GM18867 (cell line): ENCODE measurements around the gene SNX9.
"Not testable (repeated sequence)": the region's sequence is repeated elsewhere in the genome, so short reads cannot be mapped to it uniquely, and the experiment has no call there.

Experiments
- ATAC-seq: cut with Tn5 transposase; IDR thresholded peaks from one replicate; pipeline ENCODE4 v1.9.1; 2021; ENCODE audit warnings: mild to moderate bottlenecking, moderate library complexity; ENCODE audit not compliant: unreplicated experiment

The SNX9 gene

GRCh38 chr6:157909282-157909664, 86.2 kb downstream of the SNX9 start:
- ATAC-seq: no peak

GRCh38 chr6:157911278-157911677, 88.2 kb downstream of the SNX9 start:
- ATAC-seq: no peak

DNA sequence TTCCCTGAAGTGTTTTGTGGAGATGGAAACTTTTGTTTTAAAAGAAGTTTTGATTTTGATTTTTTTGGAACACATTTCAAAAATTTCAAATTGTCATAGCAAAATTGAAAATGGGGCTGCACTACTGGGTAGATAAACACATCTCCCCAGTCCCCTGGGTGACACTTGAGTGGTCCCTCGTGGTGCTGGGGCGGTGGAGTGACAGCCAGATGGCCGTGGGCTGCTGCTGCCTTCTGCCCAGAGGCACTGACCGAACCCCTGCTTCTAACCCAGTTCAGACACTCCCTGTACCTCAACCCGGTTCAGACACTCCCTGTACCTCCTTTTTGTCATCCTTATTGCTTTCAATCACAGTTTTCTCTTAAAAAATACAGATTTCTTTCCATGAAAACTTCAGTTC, 88.7 kb downstream of the SNX9 start:
- no peak for ATAC-seq

DNA sequence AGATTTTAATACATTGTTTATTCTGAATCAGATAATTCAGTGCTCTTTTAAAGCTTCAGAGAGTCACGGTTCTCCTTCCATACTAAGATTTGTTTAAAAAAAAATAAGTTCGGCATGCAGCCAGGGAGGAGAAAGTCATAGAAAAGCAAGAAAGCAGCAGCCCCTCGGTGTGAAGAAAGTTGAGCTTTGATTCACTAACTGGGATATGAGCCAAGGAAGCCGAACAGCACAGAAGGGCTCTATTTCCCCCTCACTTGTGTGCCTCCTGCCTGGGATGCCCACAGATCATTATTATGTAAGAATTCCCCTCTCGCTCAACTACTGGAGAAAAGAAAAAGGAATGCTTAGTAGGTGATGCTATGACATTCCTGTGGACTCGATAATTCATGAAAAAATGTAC, 89.3 kb downstream of the SNX9 start:
- ATAC-seq: no peak

DNA sequence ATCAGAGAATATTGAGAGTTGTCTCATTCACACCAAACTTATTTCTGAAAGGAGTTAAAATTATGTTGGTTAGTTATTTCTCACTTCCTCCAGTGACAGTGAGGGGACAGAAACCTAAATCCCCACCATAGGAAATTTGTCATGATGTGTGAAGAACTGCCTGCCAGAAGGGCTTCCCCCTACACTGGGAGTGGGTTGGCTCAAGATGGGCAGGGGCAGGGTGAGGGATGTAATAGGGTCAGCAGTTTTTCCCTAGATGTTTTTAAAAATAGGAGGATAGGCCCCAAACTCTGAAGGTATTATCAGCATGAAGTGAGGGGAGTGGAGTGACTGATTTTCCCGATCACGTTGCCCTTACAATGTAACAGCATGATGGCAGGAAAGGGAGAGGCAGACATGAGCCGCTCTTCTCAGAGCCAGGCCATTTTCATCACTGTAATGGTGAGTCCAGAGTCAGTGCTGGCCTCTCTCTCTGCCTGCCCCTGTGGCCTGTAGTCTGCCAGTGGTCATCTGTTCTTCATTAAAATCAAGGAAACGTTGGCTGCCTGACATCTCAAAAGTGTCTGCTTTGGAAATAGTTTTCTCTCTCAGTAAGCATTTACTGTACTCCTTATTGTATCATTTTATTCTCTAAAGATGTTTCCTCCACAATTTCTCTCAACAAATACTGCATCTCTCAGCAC, 98.8 kb downstream of the SNX9 start:
- no peak for ATAC-seq

DNA sequence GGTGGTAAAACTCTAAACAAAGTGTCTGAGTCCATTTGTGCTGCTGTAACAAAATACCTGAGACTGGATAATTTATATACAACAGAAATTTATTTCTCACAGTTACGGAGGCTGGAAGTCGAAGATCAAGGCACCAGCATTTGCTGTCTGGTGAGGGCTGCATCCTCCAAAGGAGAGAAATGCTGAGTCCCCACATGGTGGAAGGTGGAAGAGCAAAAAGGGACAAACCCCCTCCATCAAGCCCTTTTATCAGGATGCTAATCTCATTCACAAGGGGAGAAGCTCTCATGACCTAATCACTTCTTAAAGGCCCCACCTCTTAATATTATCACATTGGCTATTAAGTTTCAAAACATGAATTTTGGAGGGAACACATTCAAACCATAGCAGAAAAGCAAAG, 102.7 kb downstream of the SNX9 start:
- ATAC-seq: no peak

GRCh38 chr6:157927011-157927410, 104.0 kb downstream of the SNX9 start:
- no peak for ATAC-seq

DNA sequence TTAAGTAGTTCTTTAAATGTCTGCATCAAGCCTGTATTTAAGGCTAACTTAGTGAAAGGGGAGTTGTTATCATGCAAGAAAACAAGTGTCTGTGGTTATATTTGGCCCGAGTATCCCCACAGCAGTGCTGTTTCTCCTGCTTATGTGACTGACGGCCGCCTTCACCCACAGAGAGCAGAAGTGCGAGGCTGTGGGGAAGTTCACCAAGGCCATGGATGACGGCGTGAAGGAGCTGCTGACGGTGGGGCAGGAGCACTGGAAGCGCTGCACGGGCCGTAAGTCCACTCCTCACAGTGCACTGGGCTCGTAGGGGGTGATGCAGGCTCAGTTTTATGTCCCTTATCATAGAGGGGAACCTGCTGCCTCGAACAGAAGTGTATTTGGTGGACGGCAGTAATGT, 105.4 kb downstream of the SNX9 start:
- ATAC-seq: no peak

- no peak for ATAC-seq
These were observed 106.0 kb downstream of the SNX9 start for GRCh38 chr6:157929076-157929475.

- no peak for ATAC-seq
These were observed 106.8 kb downstream of the SNX9 start for GRCh38 chr6:157929765-157930319.

- ATAC-seq: no peak
These were observed 112.7 kb downstream of the SNX9 start for GRCh38 chr6:157935786-157936185.

DNA sequence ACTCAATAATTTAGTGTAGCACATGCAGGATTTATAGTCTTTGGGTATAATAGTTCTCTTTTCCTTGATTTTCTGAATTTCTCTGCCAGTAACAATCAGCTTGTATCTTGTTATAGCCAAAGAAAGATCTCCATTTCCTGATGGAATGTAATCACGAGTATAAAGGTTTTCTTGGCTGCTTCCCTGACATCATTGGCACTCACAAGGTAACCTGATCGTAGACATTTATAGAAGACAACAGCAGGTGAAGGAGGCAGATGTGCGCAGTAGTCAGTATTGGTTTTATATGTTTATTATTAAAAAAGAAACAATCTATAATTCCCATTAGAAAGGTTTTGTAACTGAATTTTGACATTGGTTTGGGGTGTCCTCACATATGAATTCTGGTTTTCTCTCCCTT, 114.3 kb downstream of the SNX9 start:
- no peak for ATAC-seq

DNA sequence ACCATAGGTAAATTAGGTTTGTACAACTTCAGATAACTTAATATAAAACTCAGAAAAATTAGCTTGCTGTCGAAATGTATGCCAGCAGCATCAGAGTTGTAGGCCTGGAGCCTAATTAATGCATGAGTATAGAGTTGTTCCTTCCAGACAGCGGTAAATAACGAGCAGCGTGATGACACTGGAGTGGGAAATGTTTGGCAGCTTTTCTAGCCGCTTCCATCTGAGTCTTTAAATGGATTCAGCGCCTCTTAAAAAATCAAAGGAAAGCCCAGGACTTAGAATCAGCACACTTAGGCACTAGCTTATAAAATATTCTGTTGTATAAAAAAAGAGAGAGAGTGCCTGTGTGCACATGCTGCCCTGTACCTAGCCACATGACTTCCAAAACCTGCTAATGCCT, 114.9 kb downstream of the SNX9 start:
- ATAC-seq: no peak

DNA sequence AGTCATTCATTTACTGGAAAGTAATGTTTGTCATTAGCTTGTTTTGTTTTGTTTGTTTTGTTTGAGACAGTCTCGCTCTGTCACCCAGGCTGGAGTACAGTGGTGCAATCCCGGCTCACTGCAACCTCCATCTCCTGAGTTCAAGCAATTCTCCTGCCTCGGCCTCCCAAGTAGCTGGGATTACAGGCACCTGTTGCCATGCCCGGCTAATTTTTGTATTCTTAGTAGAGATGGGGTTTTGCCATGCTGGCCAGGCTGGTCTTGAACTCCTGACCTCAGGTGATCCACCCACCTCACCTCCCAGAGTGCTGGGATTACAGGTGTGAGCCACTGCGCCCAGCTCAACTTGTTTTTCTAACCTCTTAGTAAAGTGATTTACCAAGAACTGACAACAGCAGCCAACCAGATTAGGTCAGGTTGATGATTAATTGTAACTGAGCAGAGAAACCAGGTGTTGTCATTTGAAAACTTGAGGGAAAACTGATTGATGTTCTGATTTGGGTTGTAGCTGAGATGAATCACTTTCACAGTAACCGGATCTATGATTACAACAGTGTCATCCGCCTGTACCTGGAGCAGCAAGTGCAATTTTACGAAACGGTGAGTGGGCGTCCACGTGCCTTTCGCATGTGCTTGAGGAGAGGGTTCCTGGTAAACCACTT, 117.5 kb downstream of the SNX9 start:
- not testable (repeated sequence) for ATAC-seq

DNA sequence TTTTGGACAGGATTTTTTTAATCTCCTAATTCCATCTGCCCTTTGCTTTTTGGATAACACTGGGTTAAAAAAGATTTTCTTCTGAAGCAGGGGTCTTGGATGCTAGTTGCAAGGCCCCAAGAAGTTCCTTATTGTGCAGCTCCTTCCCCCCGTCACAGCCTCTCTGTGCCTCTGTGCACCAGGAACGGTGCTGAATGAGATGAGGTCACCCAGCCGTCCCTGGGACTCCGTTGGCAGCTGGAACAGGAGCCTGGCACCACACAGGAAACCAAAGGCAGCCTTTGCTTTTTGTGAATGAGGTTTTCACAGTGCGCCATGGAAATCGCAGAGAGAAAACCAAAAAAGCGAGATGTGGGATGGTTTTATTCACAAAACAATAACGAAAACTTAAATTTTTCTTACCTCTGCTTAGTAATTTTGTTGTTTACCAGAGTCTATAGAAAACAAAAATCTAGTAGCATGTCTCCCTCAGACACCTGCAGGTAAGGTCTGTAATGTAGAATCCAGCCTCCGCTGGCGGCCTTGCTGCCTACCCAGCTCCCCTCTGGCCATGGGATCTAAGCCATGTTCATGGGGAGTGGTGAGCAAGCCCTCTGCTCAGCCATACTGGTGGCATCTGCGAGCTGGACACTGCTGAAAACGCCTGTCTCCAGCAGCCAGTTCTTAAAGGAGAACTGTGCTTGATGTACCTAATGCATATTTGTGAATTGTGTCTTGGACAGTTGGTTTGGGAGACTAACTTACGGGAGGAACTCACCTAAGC, 118.2 kb downstream of the SNX9 start:
- ATAC-seq: no peak

DNA sequence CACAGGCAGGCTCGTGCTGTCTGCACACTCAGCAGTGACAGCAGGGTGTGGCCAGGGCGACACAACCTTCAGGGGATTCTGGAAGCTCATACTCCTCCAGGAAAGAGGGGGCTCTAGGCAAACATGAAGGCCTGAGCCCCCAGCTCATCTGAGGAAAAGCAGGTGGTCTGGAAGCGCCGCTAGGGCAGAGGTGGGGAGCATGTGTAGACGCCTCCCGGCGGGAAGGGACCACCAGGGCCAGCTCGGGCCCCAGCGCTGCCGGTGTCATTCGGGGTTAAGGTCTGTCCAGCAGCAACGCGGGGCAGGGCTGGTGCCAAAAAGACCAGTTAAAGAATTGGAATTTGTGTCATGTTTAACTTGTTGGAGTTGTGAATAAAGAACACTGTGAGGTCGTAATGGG, 119.3 kb downstream of the SNX9 start:
- ATAC-seq: no peak

GRCh38 chr6:157943249-157943963, 120.4 kb downstream of the SNX9 start:
- no peak for ATAC-seq

GRCh38 chr6:157943964-157944283, 120.9 kb downstream of the SNX9 start:
- ATAC-seq: no peak

DNA sequence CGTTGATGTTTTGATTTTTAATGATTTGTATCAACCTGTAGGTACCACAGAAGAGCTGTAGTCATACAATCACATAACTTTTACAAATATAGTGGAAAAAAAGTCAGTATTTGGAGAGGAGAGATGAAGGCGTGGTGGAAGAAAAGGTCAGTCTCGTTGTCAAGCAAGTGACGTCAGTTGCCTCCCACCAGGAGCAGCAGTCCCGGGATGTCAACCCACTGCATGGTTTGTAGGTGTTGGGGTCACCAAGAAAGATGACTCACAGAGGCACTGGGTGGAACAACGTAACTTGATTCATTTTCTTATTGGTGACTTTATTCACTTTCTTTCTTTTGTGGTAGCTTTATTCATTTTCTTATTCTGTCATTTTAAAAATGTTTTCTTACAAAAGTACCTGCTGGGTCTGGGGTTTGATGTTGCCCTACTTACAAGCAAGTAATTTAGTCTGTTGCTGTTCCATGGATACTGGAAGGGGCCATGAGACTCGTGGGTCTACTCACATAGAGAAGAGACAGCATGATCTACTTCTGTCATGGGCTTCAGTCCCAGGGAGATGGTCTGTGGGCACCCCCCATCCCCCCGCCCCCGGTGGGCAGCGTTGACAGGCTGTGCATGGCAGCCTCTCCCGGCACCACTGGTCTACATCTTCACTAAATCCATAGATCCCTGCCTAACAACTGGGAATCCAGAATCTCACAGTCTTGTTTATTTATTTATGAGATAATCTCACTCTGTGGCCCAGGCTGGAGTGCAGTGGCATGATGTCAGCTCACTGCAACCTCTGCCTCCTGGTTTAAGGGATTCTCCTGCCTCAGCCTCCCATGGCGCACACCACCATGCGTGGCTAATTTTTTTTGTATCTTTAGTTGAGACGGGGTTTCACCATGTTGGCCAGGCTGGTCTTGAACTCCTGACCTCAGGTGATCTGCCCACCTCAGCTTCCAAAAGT, 122.2 kb downstream of the SNX9 start:
- ATAC-seq: no peak

DNA sequence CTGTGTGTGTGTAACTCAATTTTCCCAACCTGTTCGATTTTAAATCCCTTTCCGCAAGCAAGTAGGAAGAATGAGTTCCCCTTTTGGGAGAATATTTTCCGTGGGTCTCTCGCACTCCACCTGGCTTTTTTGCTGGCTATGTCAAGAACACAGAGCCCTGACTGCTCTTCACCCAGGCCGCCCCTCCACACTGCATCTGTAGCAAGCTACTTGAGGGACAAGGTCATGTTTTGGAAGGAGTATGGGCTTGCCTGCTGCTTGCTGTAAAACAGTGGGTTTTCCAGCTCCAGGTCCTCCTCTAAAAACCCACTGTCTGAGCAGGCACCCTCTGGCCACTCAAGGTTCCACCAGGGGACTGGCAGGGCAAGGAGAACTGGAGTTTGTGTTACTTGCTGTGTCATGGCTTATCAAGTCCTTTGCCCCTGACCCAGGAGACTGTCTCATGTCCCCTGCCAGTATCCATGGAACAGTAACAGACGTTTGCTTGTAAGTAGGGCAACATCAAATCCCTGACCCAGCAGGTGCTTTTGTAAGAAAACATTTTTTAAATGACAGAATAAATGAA, 123.1 kb downstream of the SNX9 start:
- ATAC-seq: no peak
